GM12878 (cell line): ENCODE measurements around the gene WHRN. TPM values are rescaled to one million over a fixed set of nuclear protein-coding genes. Genes with fewer than 3 reads are reported as not detected.

Experiments
- BCL11A ChIP-seq: IDR thresholded peaks from 2 replicates; pipeline ENCODE4 v1.6.1; 2011; ENCODE audit warnings: low read depth, low read length
- CBFB ChIP-seq: IDR thresholded peaks from 2 replicates; pipeline ENCODE4 v1.6.1; 2016; ENCODE audit warnings: antibody characterized with exemption, low read depth
- CHD2 ChIP-seq: IDR thresholded peaks from 2 replicates; pipeline ENCODE4 v1.6.1; 2011; ENCODE audit warnings: low read depth, low read length, improper control_type of control experiment, borderline replicate concordance
- FOS ChIP-seq: IDR thresholded peaks from 3 replicates; pipeline ENCODE4 v1.6.1; 2011; ENCODE audit warnings: borderline replicate concordance; ENCODE audit not compliant: insufficient read length; ENCODE audit errors: extremely low read depth
- HDAC6 ChIP-seq: fragments of 200-600 bp; sonication (generic); IDR thresholded peaks from one replicate; pipeline ENCODE4 v1.8.0; 2017; ENCODE audit warnings: antibody characterized with exemption; ENCODE audit not compliant: unreplicated experiment
- MTA2 ChIP-seq: fragments of 450-650 bp; IDR thresholded peaks from 2 replicates; pipeline ENCODE4 v1.6.1; 2016; ENCODE audit warnings: low read depth, mild to moderate bottlenecking, moderate library complexity
- NR2C1 ChIP-seq: fragments of 450-650 bp; IDR thresholded peaks from 2 replicates; pipeline ENCODE4 v1.6.1; 2017; ENCODE audit warnings: antibody characterized with exemption, mild to moderate bottlenecking, moderate library complexity
- PAX5 ChIP-seq: IDR thresholded peaks from 2 replicates; pipeline ENCODE4 v1.6.1; 2011; ENCODE audit warnings: low read depth, low read length, borderline replicate concordance
- PAX8 ChIP-seq: fragments of 450-650 bp; IDR thresholded peaks from 2 replicates; pipeline ENCODE4 v1.6.1; 2017; ENCODE audit warnings: mild to moderate bottlenecking, moderate library complexity
- RBBP5 ChIP-seq: fragments of 200-600 bp; sonication (generic); conservative IDR thresholded peaks from 2 replicates; pipeline ENCODE4 v1.6.1; 2016
- RCOR1 ChIP-seq: conservative IDR thresholded peaks from 2 replicates; pipeline ENCODE4 v1.6.1; 2012; ENCODE audit warnings: low read depth, low read length, improper control_type of control experiment
- RUNX3 ChIP-seq: IDR thresholded peaks from 2 replicates; pipeline ENCODE4 v1.6.1; 2012; ENCODE audit warnings: low read length, inconsistent platforms
- SMC3 ChIP-seq: IDR thresholded peaks from 2 replicates; pipeline ENCODE4 v1.6.1; 2011; ENCODE audit warnings: low read length, improper control_type of control experiment, borderline replicate concordance
- SREBF2 ChIP-seq: IDR thresholded peaks from 2 replicates; pipeline ENCODE4 v1.6.1; 2012; ENCODE audit warnings: mild to moderate bottlenecking, low read length
- TAF1 ChIP-seq: IDR thresholded peaks from 2 replicates; pipeline ENCODE4 v1.6.1; 2011; ENCODE audit warnings: mild to moderate bottlenecking, low read depth, low read length, borderline replicate concordance
- TCF3 ChIP-seq: IDR thresholded peaks from 2 replicates; pipeline ENCODE4 v1.6.1; 2012; ENCODE audit warnings: low read depth, mild to moderate bottlenecking, low read length, borderline replicate concordance; ENCODE audit not compliant: insufficient read depth
- YBX1 ChIP-seq: fragments of 450-650 bp; IDR thresholded peaks from 2 replicates; pipeline ENCODE4 v1.6.1; 2016; ENCODE audit warnings: antibody characterized with exemption
- ZNF274 ChIP-seq: IDR thresholded peaks from one replicate; pipeline ENCODE4 v1.8.0; 2011; ENCODE audit not compliant: insufficient read length, insufficient read depth
- polyA plus RNA-seq, 11 experiments: library from polyadenylated mRNA; depleted of rRNA in 4 of 11; unstranded in 6 of 11; stranded (reverse) in 5 of 11; fragments of >200 nt; fragmentation: Nextera tagmentation in 4 of 11; fragmentation: Illumina TruSeq in 1 of 11; extraction: Ambion mirVana in 4 of 11; extraction: Trizol in 1 of 11; gene quantifications; 1 replicate in 1 of 11; 2 replicates in 10 of 11; pipeline versions ENCODE4 v1.2.1 to v1.2.3, GENCODE V29; 2011 to 2016; ENCODE audit warnings: inconsistent platforms in 2 of 11, missing spikeins in 2 of 11, low read depth in 1 of 11
- total RNA-seq, 4 experiments: library from RNA; depleted of rRNA in 3 of 4; stranded (reverse); fragments of >200 nt in 3 of 4; fragmentation: Illumina TruSeq in 1 of 4; extraction: Trizol in 1 of 4; gene quantifications; 2 replicates each; pipeline versions ENCODE4 v1.2.1 to v1.2.3, GENCODE V29; 2013 to 2021
- TF ChIP-seq, protein P1 (sequence below): fragments of 450-650 bp; IDR thresholded peaks from 2 replicates; pipeline ENCODE4 v1.6.1; 2017; ENCODE audit warnings: low read depth, mild to moderate bottlenecking, moderate library complexity
- TF ChIP-seq, protein P2 (sequence below): fragments of 450-650 bp; IDR thresholded peaks from 2 replicates; pipeline ENCODE4 v1.6.1; 2017; ENCODE audit warnings: mild to moderate bottlenecking, moderate library complexity
- TF ChIP-seq, protein P3 (sequence below): fragments of 450-650 bp; IDR thresholded peaks from 2 replicates; pipeline ENCODE4 v1.6.1; 2016; ENCODE audit warnings: mild to moderate bottlenecking
- TF ChIP-seq, protein P4 (sequence below): IDR thresholded peaks from 2 replicates; pipeline ENCODE4 v1.6.1; 2011; ENCODE audit warnings: low read depth, mild to moderate bottlenecking, low read length, moderate library complexity, borderline replicate concordance; ENCODE audit errors: extremely low read depth

WHRN gene
- total and polyA plus RNA-seq, 10 of the 15 experiments (the other 5 are each of a cell fraction or from before 2014, with no cell fraction given) = 0.04 to 18.2 (median 0.68) TPM; not detected in 1

DNA sequence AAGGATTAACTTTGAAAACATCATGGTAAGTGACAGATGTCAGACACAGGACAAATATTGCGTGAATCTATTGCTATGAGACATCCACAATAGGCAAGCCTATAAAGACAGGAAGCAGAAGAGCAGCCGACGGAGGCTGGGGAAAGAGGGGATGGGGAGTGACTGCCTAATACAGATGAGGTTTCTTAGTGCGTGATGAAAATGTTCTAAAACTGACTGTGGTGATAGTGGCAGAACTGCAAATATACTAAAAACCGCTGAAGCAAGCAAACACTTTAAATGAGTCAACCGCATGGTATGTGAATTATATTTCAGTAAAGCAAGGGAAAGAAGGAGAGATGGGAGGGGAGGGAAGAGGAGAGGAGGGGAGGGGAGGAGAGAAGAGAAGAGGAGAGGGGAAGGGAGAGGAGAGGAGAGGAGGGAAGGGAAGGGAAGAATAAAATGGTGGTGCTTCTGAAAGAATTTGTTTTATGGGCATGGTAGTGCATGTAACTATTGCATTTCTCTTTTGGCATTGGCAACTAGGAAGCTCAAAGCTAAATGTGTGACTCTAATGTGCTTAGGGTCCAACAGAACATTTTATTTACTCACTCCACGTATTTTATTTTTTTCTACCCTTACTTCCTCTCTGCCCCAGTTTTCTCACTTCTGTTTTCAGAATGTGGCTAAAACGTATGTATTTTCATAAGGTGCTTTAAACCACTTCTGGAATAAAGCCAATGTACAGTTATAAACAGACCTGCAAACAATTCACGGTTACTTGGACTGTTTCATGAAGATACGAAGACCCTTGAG is 138.7 kb downstream of the WHRN start (continued):
- TF ChIP-seq HDAC6 = no peak
- no peak for TF ChIP-seq SREBF2
- no peak for TF ChIP-seq YBX1
- TF ChIP-seq RCOR1 = no peak
- TF ChIP-seq PAX5 = 0 out of 2 replicates have a peak, but pooled peaks have one; percentile 34
- no peak for TF ChIP-seq NR2C1
- TF ChIP-seq RUNX3 = no peak
- TF ChIP-seq, protein P1, sequence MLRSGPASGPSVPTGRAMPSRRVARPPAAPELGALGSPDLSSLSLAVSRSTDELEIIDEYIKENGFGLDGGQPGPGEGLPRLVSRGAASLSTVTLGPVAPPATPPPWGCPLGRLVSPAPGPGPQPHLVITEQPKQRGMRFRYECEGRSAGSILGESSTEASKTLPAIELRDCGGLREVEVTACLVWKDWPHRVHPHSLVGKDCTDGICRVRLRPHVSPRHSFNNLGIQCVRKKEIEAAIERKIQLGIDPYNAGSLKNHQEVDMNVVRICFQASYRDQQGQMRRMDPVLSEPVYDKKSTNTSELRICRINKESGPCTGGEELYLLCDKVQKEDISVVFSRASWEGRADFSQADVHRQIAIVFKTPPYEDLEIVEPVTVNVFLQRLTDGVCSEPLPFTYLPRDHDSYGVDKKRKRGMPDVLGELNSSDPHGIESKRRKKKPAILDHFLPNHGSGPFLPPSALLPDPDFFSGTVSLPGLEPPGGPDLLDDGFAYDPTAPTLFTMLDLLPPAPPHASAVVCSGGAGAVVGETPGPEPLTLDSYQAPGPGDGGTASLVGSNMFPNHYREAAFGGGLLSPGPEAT = peak; percentile 70
- TF ChIP-seq MTA2 = peak; percentile 79
- no peak for TF ChIP-seq PAX8
- peak; percentile 60 for TF ChIP-seq CBFB
- TF ChIP-seq, protein P2, sequence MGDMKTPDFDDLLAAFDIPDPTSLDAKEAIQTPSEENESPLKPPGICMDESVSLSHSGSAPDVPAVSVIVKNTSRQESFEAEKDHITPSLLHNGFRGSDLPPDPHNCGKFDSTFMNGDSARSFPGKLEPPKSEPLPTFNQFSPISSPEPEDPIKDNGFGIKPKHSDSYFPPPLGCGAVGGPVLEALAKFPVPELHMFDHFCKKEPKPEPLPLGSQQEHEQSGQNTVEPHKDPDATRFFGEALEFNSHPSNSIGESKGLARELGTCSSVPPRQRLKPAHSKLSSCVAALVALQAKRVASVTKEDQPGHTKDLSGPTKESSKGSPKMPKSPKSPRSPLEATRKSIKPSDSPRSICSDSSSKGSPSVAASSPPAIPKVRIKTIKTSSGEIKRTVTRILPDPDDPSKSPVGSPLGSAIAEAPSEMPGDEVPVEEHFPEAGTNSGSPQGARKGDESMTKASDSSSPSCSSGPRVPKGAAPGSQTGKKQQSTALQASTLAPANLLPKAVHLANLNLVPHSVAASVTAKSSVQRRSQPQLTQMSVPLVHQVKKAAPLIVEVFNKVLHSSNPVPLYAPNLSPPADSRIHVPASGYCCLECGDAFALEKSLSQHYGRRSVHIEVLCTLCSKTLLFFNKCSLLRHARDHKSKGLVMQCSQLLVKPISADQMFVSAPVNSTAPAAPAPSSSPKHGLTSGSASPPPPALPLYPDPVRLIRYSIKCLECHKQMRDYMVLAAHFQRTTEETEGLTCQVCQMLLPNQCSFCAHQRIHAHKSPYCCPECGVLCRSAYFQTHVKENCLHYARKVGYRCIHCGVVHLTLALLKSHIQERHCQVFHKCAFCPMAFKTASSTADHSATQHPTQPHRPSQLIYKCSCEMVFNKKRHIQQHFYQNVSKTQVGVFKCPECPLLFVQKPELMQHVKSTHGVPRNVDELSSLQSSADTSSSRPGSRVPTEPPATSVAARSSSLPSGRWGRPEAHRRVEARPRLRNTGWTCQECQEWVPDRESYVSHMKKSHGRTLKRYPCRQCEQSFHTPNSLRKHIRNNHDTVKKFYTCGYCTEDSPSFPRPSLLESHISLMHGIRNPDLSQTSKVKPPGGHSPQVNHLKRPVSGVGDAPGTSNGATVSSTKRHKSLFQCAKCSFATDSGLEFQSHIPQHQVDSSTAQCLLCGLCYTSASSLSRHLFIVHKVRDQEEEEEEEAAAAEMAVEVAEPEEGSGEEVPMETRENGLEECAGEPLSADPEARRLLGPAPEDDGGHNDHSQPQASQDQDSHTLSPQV = peak; percentile 74
- no peak for TF ChIP-seq FOS
- TF ChIP-seq TCF3 = no peak
- TF ChIP-seq SMC3 = no peak
- TF ChIP-seq ZNF274 = no peak
- peak; percentile 61 for TF ChIP-seq BCL11A
- TF ChIP-seq, protein P3, sequence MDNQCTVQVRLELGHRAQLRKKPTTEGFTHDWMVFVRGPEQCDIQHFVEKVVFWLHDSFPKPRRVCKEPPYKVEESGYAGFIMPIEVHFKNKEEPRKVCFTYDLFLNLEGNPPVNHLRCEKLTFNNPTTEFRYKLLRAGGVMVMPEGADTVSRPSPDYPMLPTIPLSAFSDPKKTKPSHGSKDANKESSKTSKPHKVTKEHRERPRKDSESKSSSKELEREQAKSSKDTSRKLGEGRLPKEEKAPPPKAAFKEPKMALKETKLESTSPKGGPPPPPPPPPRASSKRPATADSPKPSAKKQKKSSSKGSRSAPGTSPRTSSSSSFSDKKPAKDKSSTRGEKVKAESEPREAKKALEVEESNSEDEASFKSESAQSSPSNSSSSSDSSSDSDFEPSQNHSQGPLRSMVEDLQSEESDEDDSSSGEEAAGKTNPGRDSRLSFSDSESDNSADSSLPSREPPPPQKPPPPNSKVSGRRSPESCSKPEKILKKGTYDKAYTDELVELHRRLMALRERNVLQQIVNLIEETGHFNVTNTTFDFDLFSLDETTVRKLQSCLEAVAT = peak; percentile 79
- no peak for TF ChIP-seq CHD2
- TF ChIP-seq RBBP5 = no peak
- TF ChIP-seq, protein P4, sequence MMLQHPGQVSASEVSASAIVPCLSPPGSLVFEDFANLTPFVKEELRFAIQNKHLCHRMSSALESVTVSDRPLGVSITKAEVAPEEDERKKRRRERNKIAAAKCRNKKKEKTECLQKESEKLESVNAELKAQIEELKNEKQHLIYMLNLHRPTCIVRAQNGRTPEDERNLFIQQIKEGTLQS = no peak
- TF ChIP-seq TAF1 = no peak
